Measurements from ENCODE around the gene ATF7IP2. TPM values are rescaled to one million over a fixed set of nuclear protein-coding genes. Genes with fewer than 3 reads are reported as not detected.

ATF7IP2 gene
- total and polyA plus RNA-seq, 7 experiments from 2014 or later = 56.5 to 304 (median 75.1) TPM

GRCh38 chr16:10528635-10529034 lies 142.8 kb downstream of the ATF7IP2 start:
- intact Hi-C loops (cut with micrococcal nuclease) = no loop called here
- no peak for ATAC-seq
- H3K4me1 ChIP-seq (ENCODE audit: control insufficient read depth in 2 of 2, insufficient read depth in 2 of 2, low read length in 2 of 2) = no peaks in the 10 kb centered on the region
- H3K36me3 ChIP-seq (ENCODE audit: control insufficient read depth in 2 of 3, insufficient read depth in 3 of 3, low read length in 3 of 3) = no peaks in the 10 kb centered on the region
- H3K9me3 Mint-ChIP-seq = no peaks in the 10 kb centered on the region
- no peak overlapping the region for H3K27ac ChIP-seq (ENCODE audit: low read depth, low read length)
- H3K27me3 ChIP-seq (ENCODE audit: control insufficient read depth in 2 of 2, insufficient read depth in 2 of 2, low read length in 2 of 2) = no peaks in the 10 kb centered on the region
- H3K4me1 Mint-ChIP-seq = peaks cover 0 to 2% (median 0%) of the 10 kb centered on the region in 7 donors
- H3K36me3 Mint-ChIP-seq = no peaks in the 10 kb centered on the region
- no peak overlapping the region for H3K4me3 ChIP-seq (ENCODE audit: low read length)
- no peaks in the 10 kb centered on the region for H3K27me3 Mint-ChIP-seq
- no peak for DNase-seq
- no peak overlapping the region for H3K4me3 Mint-ChIP-seq
- CTCF ChIA-PET = no interaction called here
- H3K9me3 ChIP-seq (ENCODE audit: control insufficient read depth in 2 of 3, low read length in 3 of 3) = no peaks in the 10 kb centered on the region
- POLR2A ChIA-PET = no interaction called here
- no peak overlapping the region for H3K27ac Mint-ChIP-seq

DNA sequence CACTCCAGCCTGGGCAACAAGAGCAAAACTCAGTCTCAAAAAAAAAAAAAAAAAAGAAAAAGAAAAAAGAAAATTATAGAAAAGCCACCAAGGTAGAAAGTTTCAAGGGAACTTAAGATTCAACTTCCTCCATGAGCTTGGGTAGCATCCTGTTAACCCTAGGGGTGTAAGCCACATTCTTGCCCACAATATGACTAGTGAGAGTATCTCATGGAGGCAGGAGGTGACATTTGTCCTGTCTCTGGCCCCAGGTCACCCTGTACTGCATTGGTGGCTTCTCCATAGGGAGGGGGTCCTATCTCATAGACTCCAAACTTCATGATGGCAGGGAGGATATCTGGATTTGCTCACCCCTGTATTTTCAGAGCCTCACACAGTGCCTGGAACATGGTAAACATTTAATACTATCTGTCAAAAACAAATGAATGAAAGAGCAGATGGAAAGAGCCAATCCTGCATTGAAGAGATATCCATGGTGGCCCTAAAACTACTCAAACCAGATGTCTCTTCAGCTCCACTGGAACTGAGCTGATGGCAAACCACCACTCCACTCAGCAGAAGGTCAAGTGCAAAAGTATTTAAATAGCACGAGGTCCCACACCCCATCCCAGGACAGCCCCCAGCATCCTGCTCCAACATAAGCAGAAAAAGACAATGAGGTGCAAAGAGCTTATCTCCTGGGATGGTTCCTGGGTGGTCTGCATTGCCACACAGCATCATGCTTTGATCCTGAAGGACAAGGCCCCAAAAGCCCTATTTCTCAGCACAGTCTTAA lies 144.2 kb downstream of the ATF7IP2 start:
- no peaks in the 10 kb centered on the region for H3K27me3 Mint-ChIP-seq
- POLR2A ChIA-PET = no interaction called here
- CTCF ChIA-PET = interaction anchor here (0.7 kb wide), 1 partner anchor 9 kb away, joined by 3 read pairs; no protein-coding TSS in a partner anchor
- H3K4me1 Mint-ChIP-seq = peaks cover 0 to 2% (median 0%) of the 10 kb centered on the region in 7 donors
- H3K9me3 Mint-ChIP-seq = no peaks in the 10 kb centered on the region
- H3K4me3 Mint-ChIP-seq = no peak overlapping the region
- Histone ChIP-seq H3K4me3 (ENCODE audit: low read length) (no peak overlapping the region), H3K27ac (ENCODE audit: low read depth, low read length) (no peak overlapping the region), H3K36me3 (ENCODE audit: control insufficient read depth in 2 of 3, insufficient read depth in 3 of 3, low read length in 3 of 3) (no peaks in the 10 kb centered on the region), H3K27me3 (ENCODE audit: control insufficient read depth in 2 of 2, insufficient read depth in 2 of 2, low read length in 2 of 2) (no peaks in the 10 kb centered on the region), H3K4me1 (ENCODE audit: control insufficient read depth in 2 of 2, insufficient read depth in 2 of 2, low read length in 2 of 2) (no peaks in the 10 kb centered on the region), H3K9me3 (ENCODE audit: control insufficient read depth in 2 of 3, low read length in 3 of 3) (no peaks in the 10 kb centered on the region)
- ATAC-seq = no peak
- H3K36me3 Mint-ChIP-seq = no peaks in the 10 kb centered on the region
- no peak overlapping the region for H3K27ac Mint-ChIP-seq
- DNase-seq = no peak
- intact Hi-C loops (cut with micrococcal nuclease) = no loop called here

DNA sequence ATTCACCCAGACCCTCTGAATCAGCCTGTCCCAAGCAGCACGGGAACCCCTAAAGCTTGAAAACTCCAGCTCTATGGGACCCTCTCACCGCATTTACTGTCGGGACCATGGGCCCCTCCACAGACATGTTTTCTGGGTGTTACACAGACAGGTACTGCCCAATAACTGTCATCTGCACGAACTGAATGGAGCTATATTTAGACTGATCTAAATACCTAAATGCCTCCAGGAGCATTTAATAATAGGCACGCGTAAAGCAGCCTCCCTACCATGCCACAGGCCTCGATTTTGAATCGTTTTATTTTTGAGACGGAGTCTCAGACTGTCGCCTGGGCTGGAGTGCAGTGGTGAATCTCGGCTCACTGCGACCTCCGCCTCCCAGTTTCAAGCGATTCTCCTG lies 144.8 kb downstream of the ATF7IP2 start:
- no peak overlapping the region for H3K4me3 Mint-ChIP-seq
- Histone ChIP-seq H3K4me3 (ENCODE audit: low read length) (no peak overlapping the region), H3K36me3 (ENCODE audit: control insufficient read depth in 2 of 3, insufficient read depth in 3 of 3, low read length in 3 of 3) (no peaks in the 10 kb centered on the region), H3K27ac (ENCODE audit: low read depth, low read length) (no peak overlapping the region), H3K27me3 (ENCODE audit: control insufficient read depth in 2 of 2, insufficient read depth in 2 of 2, low read length in 2 of 2) (no peaks in the 10 kb centered on the region), H3K4me1 (ENCODE audit: control insufficient read depth in 2 of 2, insufficient read depth in 2 of 2, low read length in 2 of 2) (no peaks in the 10 kb centered on the region), H3K9me3 (ENCODE audit: control insufficient read depth in 2 of 3, low read length in 3 of 3) (no peaks in the 10 kb centered on the region)
- ATAC-seq = no peak
- H3K36me3 Mint-ChIP-seq = no peaks in the 10 kb centered on the region
- intact Hi-C loops (cut with micrococcal nuclease) = no loop called here
- ChIA-PET POLR2A (no interaction called here), CTCF (interaction anchor here (0.7 kb wide), 1 partner anchor 9 kb away, joined by 3 read pairs; no protein-coding TSS in a partner anchor)
- H3K9me3 Mint-ChIP-seq = no peaks in the 10 kb centered on the region
- no peak for DNase-seq
- no peak overlapping the region for H3K27ac Mint-ChIP-seq
- H3K27me3 Mint-ChIP-seq = no peaks in the 10 kb centered on the region
- H3K4me1 Mint-ChIP-seq = peaks cover 0 to 2% (median 0%) of the 10 kb centered on the region in 7 donors

GRCh38 chr16:10531582-10531981 lies 145.7 kb downstream of the ATF7IP2 start:
- Mint-ChIP-seq H3K27me3 (no peaks in the 10 kb centered on the region), H3K9me3 (no peaks in the 10 kb centered on the region), H3K4me1 (peaks cover 0 to 2% (median 0%) of the 10 kb centered on the region in 7 donors), H3K36me3 (no peaks in the 10 kb centered on the region), H3K27ac (no peak overlapping the region), H3K4me3 (no peak overlapping the region)
- no peak for DNase-seq
- ChIA-PET POLR2A (no interaction called here), CTCF (no interaction called here)
- intact Hi-C loops (cut with micrococcal nuclease) = no loop called here
- Histone ChIP-seq H3K27ac (ENCODE audit: low read depth, low read length) (no peak overlapping the region), H3K4me1 (ENCODE audit: control insufficient read depth in 2 of 2, insufficient read depth in 2 of 2, low read length in 2 of 2) (no peaks in the 10 kb centered on the region), H3K4me3 (ENCODE audit: low read length) (no peak overlapping the region), H3K27me3 (ENCODE audit: control insufficient read depth in 2 of 2, insufficient read depth in 2 of 2, low read length in 2 of 2) (no peaks in the 10 kb centered on the region), H3K36me3 (ENCODE audit: control insufficient read depth in 2 of 3, insufficient read depth in 3 of 3, low read length in 3 of 3) (no peaks in the 10 kb centered on the region), H3K9me3 (ENCODE audit: control insufficient read depth in 2 of 3, low read length in 3 of 3) (no peaks in the 10 kb centered on the region)
- no peak for ATAC-seq

Other genes with a start within 250 kb of the ATF7IP2 start
- not detected for gene GRIN2A, start 203.6 kb upstream of the ATF7IP2 start, total RNA-seq
- not detected for gene GRIN2A, start 203.6 kb upstream of the ATF7IP2 start, polyA plus RNA-seq
- gene EMP2, start 194.5 kb downstream of the ATF7IP2 start, total RNA-seq = not detected
- gene EMP2, start 194.5 kb downstream of the ATF7IP2 start, polyA plus RNA-seq = not detected

Measured in naive thymus-derived CD4-positive, alpha-beta T cell (primary cell).